Parathyroid adenoma (tissue), 2 donors: ENCODE results near the gene LETM1.

ENCODE experiments used
- H2AFZ ChIP-seq: fragments of 300-600 bp; sonication (generic); one replicate; pipeline ENCODE4 v1.7.0; 2017; ENCODE audit warnings: antibody characterized with exemption, mild to moderate bottlenecking
- H3K27ac ChIP-seq: fragments of 300-600 bp; sonication (generic); one replicate; pipeline ENCODE4 v1.7.0; 2017
- H3K27me3 ChIP-seq: fragments of 300-600 bp; sonication (generic); one replicate; pipeline ENCODE4 v1.7.0; 2017; ENCODE audit warnings: low read length; ENCODE audit not compliant: control insufficient read depth, insufficient read depth
- H3K36me3 ChIP-seq: fragments of 300-600 bp; sonication (generic); one replicate; pipeline ENCODE4 v1.7.0; 2017; ENCODE audit warnings: low read length; ENCODE audit not compliant: control insufficient read depth, insufficient read depth
- H3K4me1 ChIP-seq: fragments of 300-600 bp; sonication (generic); one replicate; pipeline ENCODE4 v1.7.0; 2017; ENCODE audit warnings: control low read depth
- H3K4me2 ChIP-seq: fragments of 300-600 bp; sonication (generic); one replicate; pipeline ENCODE4 v1.7.0; 2017; ENCODE audit warnings: low read length
- H3K4me3 ChIP-seq: fragments of 300-600 bp; sonication (generic); one replicate; pipeline ENCODE4 v1.7.0; 2017; ENCODE audit warnings: low read depth, low read length
- H3K79me2 ChIP-seq: fragments of 300-600 bp; sonication (generic); one replicate; pipeline ENCODE4 v1.7.0; 2017; ENCODE audit warnings: control low read depth
- H3K9ac ChIP-seq: fragments of 300-600 bp; sonication (generic); one replicate; pipeline ENCODE4 v1.7.0; 2017; ENCODE audit warnings: mild to moderate bottlenecking
- H3K9me3 ChIP-seq: fragments of 300-600 bp; sonication (generic); one replicate; pipeline ENCODE4 v1.7.0; 2017; ENCODE audit warnings: low read length; ENCODE audit not compliant: control insufficient read depth
- TF ChIP-seq, protein P1 (sequence below): fragments of 300-600 bp; sonication (generic); IDR thresholded peaks from one replicate; pipeline ENCODE4 v1.7.0; 2017; ENCODE audit warnings: antibody characterized with exemption, mild to moderate bottlenecking
- donor health status: primary hyperparathyroidism.

The LETM1 gene

DNA sequence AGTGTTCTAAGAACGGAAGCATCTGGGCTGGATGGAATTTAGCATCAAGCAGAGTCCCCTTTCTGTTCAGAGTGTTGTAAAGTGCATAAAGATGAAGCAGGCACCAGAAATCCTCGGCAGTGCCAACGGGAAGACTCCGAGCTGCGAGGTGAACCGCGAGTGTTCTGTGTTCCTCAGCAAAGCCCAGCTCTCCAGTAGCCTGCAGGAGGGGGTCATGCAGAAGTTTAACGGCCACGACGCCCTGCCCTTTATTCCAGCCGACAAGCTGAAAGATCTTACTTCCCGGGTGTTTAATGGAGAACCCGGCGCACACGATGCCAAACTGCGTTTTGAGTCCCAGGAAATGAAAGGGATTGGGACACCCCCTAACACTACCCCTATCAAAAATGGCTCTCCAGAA is 44.7 kb upstream of the LETM1 start:
- no peaks in the 10 kb centered on the region for H3K4me1 ChIP-seq
- H3K27me3 ChIP-seq: no peaks in the 10 kb centered on the region
- no peak overlapping the region for H2AFZ ChIP-seq
- H3K27ac ChIP-seq: no peak overlapping the region
- no peak overlapping the region for H3K9ac ChIP-seq
- H3K4me3 ChIP-seq: no peak overlapping the region
- H3K36me3 ChIP-seq: no peaks in the 10 kb centered on the region
- no peaks in the 10 kb centered on the region for H3K9me3 ChIP-seq
- no peak overlapping the region for H3K4me2 ChIP-seq
- TF ChIP-seq, protein P1, sequence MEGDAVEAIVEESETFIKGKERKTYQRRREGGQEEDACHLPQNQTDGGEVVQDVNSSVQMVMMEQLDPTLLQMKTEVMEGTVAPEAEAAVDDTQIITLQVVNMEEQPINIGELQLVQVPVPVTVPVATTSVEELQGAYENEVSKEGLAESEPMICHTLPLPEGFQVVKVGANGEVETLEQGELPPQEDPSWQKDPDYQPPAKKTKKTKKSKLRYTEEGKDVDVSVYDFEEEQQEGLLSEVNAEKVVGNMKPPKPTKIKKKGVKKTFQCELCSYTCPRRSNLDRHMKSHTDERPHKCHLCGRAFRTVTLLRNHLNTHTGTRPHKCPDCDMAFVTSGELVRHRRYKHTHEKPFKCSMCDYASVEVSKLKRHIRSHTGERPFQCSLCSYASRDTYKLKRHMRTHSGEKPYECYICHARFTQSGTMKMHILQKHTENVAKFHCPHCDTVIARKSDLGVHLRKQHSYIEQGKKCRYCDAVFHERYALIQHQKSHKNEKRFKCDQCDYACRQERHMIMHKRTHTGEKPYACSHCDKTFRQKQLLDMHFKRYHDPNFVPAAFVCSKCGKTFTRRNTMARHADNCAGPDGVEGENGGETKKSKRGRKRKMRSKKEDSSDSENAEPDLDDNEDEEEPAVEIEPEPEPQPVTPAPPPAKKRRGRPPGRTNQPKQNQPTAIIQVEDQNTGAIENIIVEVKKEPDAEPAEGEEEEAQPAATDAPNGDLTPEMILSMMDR: no peak
- H3K79me2 ChIP-seq: peaks cover 9% of the 10 kb centered on the region

DNA sequence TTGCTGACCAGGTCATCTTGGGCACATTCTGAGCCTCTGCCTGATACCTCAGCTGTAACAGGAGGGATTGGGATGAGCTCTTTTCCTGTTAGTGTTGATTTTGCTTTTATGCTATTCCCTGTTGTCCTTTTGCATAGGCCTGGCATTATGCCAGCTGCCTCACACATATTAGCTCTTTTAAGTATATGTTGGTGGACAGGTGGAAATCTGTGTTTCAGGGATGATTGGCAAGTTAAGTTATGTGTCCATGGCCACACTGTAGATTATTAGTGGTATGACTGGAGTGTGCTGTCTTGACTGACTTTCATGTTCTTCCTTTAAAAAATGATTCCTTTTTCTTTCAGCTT is 44.1 kb upstream of the LETM1 start:
- Histone ChIP-seq H2AFZ (no peak overlapping the region), H3K9me3 (no peaks in the 10 kb centered on the region), H3K79me2 (peaks cover 9% of the 10 kb centered on the region), H3K27me3 (no peaks in the 10 kb centered on the region), H3K27ac (no peak overlapping the region), H3K4me2 (no peak overlapping the region), H3K4me1 (no peaks in the 10 kb centered on the region), H3K9ac (no peak overlapping the region), H3K4me3 (no peak overlapping the region), H3K36me3 (no peaks in the 10 kb centered on the region)
- TF ChIP-seq, protein P1: no peak

DNA sequence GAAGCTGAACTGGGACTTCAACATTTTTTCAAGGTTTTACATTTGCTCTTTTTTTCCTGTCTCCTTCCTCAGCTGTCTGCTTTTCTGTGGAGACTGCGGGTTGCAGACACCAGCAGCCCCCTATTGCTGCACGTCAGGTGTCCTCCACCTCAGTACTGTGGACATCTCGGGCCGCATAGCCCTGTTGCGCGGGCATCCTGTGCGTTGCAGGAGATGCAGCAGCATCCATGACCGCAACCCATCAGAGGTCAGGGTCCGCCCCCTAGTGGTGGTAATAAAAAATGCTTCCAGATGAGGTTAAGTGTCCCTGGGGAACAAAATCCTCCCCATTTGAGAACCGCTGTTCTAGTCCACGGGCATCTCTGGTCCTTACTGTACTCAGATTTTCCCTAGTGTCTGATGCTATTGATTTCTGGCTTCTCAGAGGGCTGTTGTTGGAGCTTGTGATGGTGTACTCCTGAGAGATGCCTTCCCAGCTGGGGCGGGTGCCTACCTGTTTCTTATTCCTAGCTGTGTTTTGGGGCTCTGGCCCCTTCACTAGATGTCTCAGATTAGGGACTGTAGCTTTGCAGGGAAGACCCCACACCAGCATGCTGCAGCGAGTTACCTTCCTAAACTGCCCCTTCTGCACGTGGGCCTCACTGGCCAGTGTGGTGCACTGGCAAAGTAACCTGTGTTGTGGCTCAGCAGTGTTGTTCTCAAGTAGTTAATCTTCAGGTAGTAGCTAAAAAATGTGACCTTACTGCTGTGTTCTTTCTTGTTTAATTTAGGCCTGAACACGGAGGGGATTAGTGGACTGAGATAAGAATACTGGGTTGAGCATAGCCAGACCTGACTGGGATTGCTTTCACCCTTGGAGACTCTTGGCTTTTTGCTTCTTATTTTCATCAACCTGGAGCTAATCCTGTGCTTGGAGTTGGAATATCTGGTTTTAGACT is 43.5 kb upstream of the LETM1 start:
- Histone ChIP-seq H2AFZ (no peak overlapping the region), H3K27me3 (no peaks in the 10 kb centered on the region), H3K36me3 (no peaks in the 10 kb centered on the region), H3K79me2 (peaks cover 9% of the 10 kb centered on the region), H3K4me3 (no peak overlapping the region), H3K9ac (no peak overlapping the region), H3K4me2 (no peak overlapping the region), H3K9me3 (no peaks in the 10 kb centered on the region), H3K27ac (no peak overlapping the region), H3K4me1 (no peaks in the 10 kb centered on the region)
- TF ChIP-seq, protein P1: peak; percentile 83

DNA sequence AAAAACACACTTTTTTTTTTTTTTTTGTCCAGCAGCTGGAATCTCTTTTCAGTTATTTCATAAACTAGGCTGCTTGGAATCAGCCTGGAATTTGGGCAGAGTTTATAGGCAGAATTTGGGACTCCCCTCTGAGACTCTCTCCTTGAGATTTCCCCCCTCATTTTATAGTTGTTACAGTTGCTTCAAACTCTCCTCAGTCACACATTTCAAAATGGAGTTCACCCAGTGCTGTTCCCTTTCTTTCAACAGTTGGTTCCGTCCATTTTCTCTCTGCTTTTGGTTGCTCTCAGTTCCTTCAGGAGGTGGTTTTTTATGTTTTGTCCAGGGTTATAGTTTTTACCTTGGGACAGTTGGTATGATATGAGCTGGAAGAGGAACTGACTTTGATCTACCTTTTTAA is 42.7 kb upstream of the LETM1 start:
- Histone ChIP-seq H3K4me2 (no peak overlapping the region), H3K4me1 (no peaks in the 10 kb centered on the region), H3K79me2 (peaks cover 9% of the 10 kb centered on the region), H3K9me3 (no peaks in the 10 kb centered on the region), H3K27me3 (no peaks in the 10 kb centered on the region), H2AFZ (no peak overlapping the region), H3K27ac (no peak overlapping the region), H3K36me3 (no peaks in the 10 kb centered on the region), H3K4me3 (no peak overlapping the region), H3K9ac (no peak overlapping the region)
- TF ChIP-seq, protein P1: no peak

DNA sequence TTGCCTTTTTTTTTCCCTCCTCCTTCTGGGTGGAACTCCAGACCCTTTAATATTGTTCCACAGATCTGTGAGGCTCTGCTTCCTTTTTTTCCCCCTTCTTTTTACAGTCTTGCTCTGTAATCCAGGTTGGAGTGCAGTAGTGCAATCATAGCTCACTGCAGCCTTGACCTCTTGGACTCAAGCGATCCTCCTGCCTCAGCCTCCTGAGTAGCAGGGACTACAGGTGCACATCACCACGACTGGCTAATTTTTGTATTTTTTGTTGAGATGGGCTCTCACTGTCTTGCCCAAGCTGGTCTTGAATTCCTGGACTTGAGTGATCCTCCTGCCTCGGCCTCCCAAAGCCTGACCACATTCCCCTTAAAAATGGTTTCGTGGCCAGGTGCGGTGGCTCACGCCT is 42.1 kb upstream of the LETM1 start:
- H3K4me1 ChIP-seq: no peaks in the 10 kb centered on the region
- H3K27me3 ChIP-seq: no peaks in the 10 kb centered on the region
- H2AFZ ChIP-seq: no peak overlapping the region
- TF ChIP-seq, protein P1: no peak
- H3K9me3 ChIP-seq: no peaks in the 10 kb centered on the region
- no peak overlapping the region for H3K9ac ChIP-seq
- H3K79me2 ChIP-seq: peaks cover 11% of the 10 kb centered on the region
- no peak overlapping the region for H3K4me2 ChIP-seq
- no peak overlapping the region for H3K27ac ChIP-seq
- no peak overlapping the region for H3K4me3 ChIP-seq
- H3K36me3 ChIP-seq: no peaks in the 10 kb centered on the region
